Measurements from ENCODE around the gene LAMTOR4. TPM values are rescaled to one million over a fixed set of nuclear protein-coding genes. Genes with fewer than 3 reads are reported as not detected.

Gene LAMTOR4
- total and polyA plus RNA-seq, 2 experiments from 2014 or later = 49.4 to 92.2 TPM

GRCh38 chr7:100152937-100153666 is 4.4 kb downstream of the LAMTOR4 start:
- no peaks in the 10 kb centered on the region for H3K9me2 ChIP-seq (ENCODE audit: insufficient read depth)
- TF ChIP-seq EZH2phosphoT487 (IDR thresholded peaks at IDR 0.05; ENCODE audit: insufficient read depth, low read depth) (no peak), EZH2 (IDR thresholded peaks at IDR 0.05; ENCODE audit: insufficient read depth, poor library complexity, severe bottlenecking) (no peak)
- no peaks in the 10 kb centered on the region; the same call in 1 of the 2 replicates for H4K20me1 ChIP-seq (ENCODE audit: insufficient read depth)
- H3K4me1 ChIP-seq (ENCODE audit: insufficient read depth) = peaks cover 11% of the 10 kb centered on the region; the same call in 1 of the 2 replicates
- no peak overlapping the region for H2AFZ ChIP-seq
- no peak overlapping the region for H3K27ac ChIP-seq
- H3K9ac ChIP-seq = no peak overlapping the region
- no peaks in the 10 kb centered on the region for H3K27me3 ChIP-seq (replicated peaks; ENCODE audit: insufficient read depth)
- H3K9me3 ChIP-seq (ENCODE audit: low read depth) = no peaks in the 10 kb centered on the region
- no peak overlapping the region for H3K4me3 ChIP-seq
- in situ Hi-C loops (cut with MboI) = no loop called here
- no peak for DNase-seq
- no peaks in the 10 kb centered on the region; the same call in 1 of the 2 replicates for H3K36me3 ChIP-seq (ENCODE audit: low read depth)
- 88 to 89% methylated on average over 18 of the region's 18 CpGs for WGBS, 2 experiments (ENCODE audit: low coverage in 1 of 2, low lambda C conversion rate in 2 of 2, missing lambda C conversion rate in 2 of 2)
- peaks cover 45% of the 10 kb centered on the region for H3K79me2 ChIP-seq (ENCODE audit: insufficient read depth)
- no peak overlapping the region for H3K4me2 ChIP-seq (ENCODE audit: unreplicated experiment)
- peaks cover 6% of the 10 kb centered on the region; the same call in 1 of the 2 replicates for H3F3A ChIP-seq (ENCODE audit: insufficient read depth)

- H3K9me3 ChIP-seq (ENCODE audit: low read depth) = no peaks in the 10 kb centered on the region
- H3K27ac ChIP-seq = no peak overlapping the region
- no peak overlapping the region for H3K9ac ChIP-seq
- peak; percentile 34 for DNase-seq
- no peak overlapping the region for H3K4me2 ChIP-seq (ENCODE audit: unreplicated experiment)
- no peaks in the 10 kb centered on the region for H3K27me3 ChIP-seq (replicated peaks; ENCODE audit: insufficient read depth)
- no peak for TF ChIP-seq EZH2phosphoT487 (IDR thresholded peaks at IDR 0.05; ENCODE audit: insufficient read depth, low read depth)
- TF ChIP-seq EZH2 (IDR thresholded peaks at IDR 0.05; ENCODE audit: insufficient read depth, poor library complexity, severe bottlenecking) = no peak
- 74 to 77% methylated on average over 16 of the region's 16 CpGs for whole genome bisulfite sequencing, 2 experiments (ENCODE audit: low coverage in 1 of 2, low lambda C conversion rate in 2 of 2, missing lambda C conversion rate in 2 of 2)
- H4K20me1 ChIP-seq (ENCODE audit: insufficient read depth) = no peaks in the 10 kb centered on the region; the same call in 1 of the 2 replicates
- no peaks in the 10 kb centered on the region for H3K9me2 ChIP-seq (ENCODE audit: insufficient read depth)
- H3K4me1 ChIP-seq (ENCODE audit: insufficient read depth) = peaks cover 9% of the 10 kb centered on the region; the same call in 1 of the 2 replicates
- H3F3A ChIP-seq (ENCODE audit: insufficient read depth) = peaks cover 6% of the 10 kb centered on the region; the same call in 1 of the 2 replicates
- no peaks in the 10 kb centered on the region; the same call in 1 of the 2 replicates for H3K36me3 ChIP-seq (ENCODE audit: low read depth)
- no peak overlapping the region for H2AFZ ChIP-seq
- peaks cover 44% of the 10 kb centered on the region for H3K79me2 ChIP-seq (ENCODE audit: insufficient read depth)
- in situ Hi-C loops (cut with MboI) = no loop called here
- H3K4me3 ChIP-seq = no peak overlapping the region
Observed at GRCh38 chr7:100153708-100154535, 5.2 kb downstream of the LAMTOR4 start.

DNA sequence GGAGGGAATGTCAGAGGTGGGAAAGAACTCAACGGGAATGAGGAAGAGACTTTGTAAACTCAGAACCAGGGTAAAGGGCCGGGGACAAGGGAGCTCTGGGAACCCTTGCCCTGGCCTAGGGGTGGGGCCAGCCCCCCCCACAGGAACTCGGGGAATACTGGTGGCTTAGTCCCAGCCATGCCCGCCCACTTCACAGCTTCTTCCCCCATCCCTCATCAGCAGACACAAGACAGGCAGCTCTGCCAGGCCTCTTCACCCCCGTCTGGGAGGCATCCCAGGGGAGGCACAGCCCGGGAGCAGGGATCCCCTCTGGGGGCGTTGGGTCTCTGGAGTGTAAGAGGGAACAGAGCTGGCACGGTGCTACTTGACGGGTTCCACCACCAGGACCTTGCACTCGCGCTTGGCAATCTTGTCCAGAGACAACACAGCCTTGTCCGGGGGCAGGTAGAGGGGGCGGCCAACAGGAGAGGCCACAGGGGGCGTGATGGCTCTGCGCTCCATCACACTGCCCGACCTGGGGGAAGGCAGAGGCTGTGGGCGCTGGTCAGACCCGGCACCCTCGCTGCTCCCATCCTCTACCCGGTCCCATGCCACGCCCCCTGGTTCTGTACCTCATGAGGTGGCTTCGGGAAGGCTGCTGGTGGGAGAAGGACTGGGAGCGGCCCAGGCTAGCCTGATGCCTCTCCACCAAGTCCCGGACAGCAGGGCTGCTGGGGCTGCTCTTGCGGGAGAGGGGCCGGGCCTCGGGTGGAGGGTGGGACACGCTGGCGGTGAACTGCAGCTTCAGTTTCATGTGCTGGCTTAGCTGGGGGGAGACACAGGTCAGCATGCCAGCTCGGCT is 6.2 kb downstream of the LAMTOR4 start:
- TF ChIP-seq EZH2phosphoT487 (IDR thresholded peaks at IDR 0.05; ENCODE audit: insufficient read depth, low read depth) (no peak), EZH2 (IDR thresholded peaks at IDR 0.05; ENCODE audit: insufficient read depth, poor library complexity, severe bottlenecking) (no peak)
- in situ Hi-C loops (cut with MboI) = no loop called here
- Histone ChIP-seq H3K4me3 (no peak overlapping the region), H3K9me3 (ENCODE audit: low read depth) (no peaks in the 10 kb centered on the region), H3F3A (ENCODE audit: insufficient read depth) (peaks cover 6% of the 10 kb centered on the region; the same call in 1 of the 2 replicates), H3K9ac (no peak overlapping the region), H3K79me2 (ENCODE audit: insufficient read depth) (peaks cover 34% of the 10 kb centered on the region), H4K20me1 (ENCODE audit: insufficient read depth) (no peaks in the 10 kb centered on the region; the same call in 1 of the 2 replicates), H3K36me3 (ENCODE audit: low read depth) (no peaks in the 10 kb centered on the region; the same call in 1 of the 2 replicates), H3K4me1 (ENCODE audit: insufficient read depth) (peaks cover 9% of the 10 kb centered on the region; the same call in 1 of the 2 replicates), H2AFZ (no peak overlapping the region), H3K27me3 (replicated peaks; ENCODE audit: insufficient read depth) (no peaks in the 10 kb centered on the region), H3K27ac (no peak overlapping the region), H3K4me2 (ENCODE audit: unreplicated experiment) (no peak overlapping the region), H3K9me2 (ENCODE audit: insufficient read depth) (no peaks in the 10 kb centered on the region)
- DNase-seq = no peak
- WGBS, 2 experiments (ENCODE audit: low coverage in 1 of 2, low lambda C conversion rate in 2 of 2, missing lambda C conversion rate in 2 of 2) = 68 to 71% methylated on average over 21 to 29 of the region's 30 CpGs
